GM23248 (cell line): ENCODE data around the gene IL5.

Source experiments
- EZH2 ChIP-seq: fragments of 200-600 bp; sonication (generic); IDR thresholded peaks from 2 replicates; pipeline ENCODE4 v1.6.1; 2018; ENCODE audit warnings: antibody characterized with exemption, mild to moderate bottlenecking; ENCODE audit not compliant: insufficient read depth, poor library complexity, severe bottlenecking
- EZH2phosphoT487 ChIP-seq: fragments of 200-600 bp; sonication (generic); IDR thresholded peaks from 2 replicates; pipeline ENCODE4 v1.6.1; 2018; ENCODE audit warnings: antibody characterized with exemption, moderate library complexity, mild to moderate bottlenecking, low read depth; ENCODE audit not compliant: insufficient read depth

DNA sequence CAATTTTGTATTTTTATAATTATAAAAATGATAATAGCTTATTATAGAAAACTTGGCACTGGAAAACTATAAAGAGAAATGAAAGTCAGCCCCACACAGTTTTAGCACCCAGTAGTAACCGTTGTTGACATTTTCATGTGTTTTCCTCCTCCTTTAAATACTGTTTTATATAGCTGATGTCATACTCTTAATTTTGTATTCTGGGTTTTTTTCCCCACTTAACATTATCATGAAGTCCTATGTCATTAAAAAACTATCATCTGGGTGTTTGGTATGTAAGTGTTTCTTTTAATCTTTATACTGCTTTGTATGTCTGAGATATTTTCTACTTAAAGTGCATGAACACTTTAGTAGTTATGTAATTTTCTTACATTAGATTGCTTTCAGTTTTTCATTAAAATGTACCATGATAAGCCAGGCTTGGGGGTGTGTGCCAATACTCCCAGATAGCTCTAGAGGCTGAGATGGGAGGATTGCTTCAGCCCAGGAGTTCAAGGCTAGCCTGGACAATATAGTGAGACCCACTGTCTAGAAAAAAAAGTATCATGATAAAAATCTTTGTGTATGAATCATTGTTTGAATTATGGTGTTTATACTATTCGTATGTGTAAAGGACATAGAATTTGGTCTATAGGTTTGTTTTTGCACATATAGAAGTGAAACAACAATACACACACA, 16.2 kb upstream of the IL5 start:
- TF ChIP-seq EZH2 (no peak), EZH2phosphoT487 (no peak)
